Mesendoderm (in vitro differentiated cells): ENCODE measurements around the gene ACVR1C. TPM values are rescaled to one million over a fixed set of nuclear protein-coding genes. Genes with fewer than 3 reads are reported as not detected.

Source experiments
- DNase-seq: peaks from one replicate; pipeline ENCODE4 v3.0.0; 2013
- H2AK5ac ChIP-seq: 2 replicates; pipeline ENCODE4 v1.6.1; 2013; ENCODE audit warnings: low read length, inconsistent platforms
- H2BK120ac ChIP-seq: 2 replicates; pipeline ENCODE4 v1.6.1; 2013; ENCODE audit warnings: low read depth, mild to moderate bottlenecking, low read length, moderate library complexity, mixed read lengths
- H2BK15ac ChIP-seq: replicated peaks from 2 replicates; pipeline ENCODE4 v1.6.1; 2013; ENCODE audit warnings: low read depth, mild to moderate bottlenecking, moderate library complexity
- H2BK5ac ChIP-seq: 2 replicates; pipeline ENCODE4 v1.6.1; 2013; ENCODE audit warnings: low read length, inconsistent platforms
- H3K18ac ChIP-seq: 2 replicates; pipeline ENCODE4 v1.6.1; 2013; ENCODE audit warnings: mild to moderate bottlenecking, low read length, mixed read lengths
- H3K23ac ChIP-seq: one replicate; pipeline ENCODE4 v1.6.1; 2013; ENCODE audit warnings: low read length
- H3K27ac ChIP-seq: 2 replicates; pipeline ENCODE4 v1.5.1; 2013; ENCODE audit warnings: low read depth, mild to moderate bottlenecking, inconsistent platforms, low read length, moderate library complexity
- H3K27me3 ChIP-seq: 2 replicates; pipeline ENCODE4 v1.6.1; 2013; ENCODE audit warnings: low read length, control low read depth, mild to moderate bottlenecking, inconsistent platforms; ENCODE audit not compliant: insufficient read depth, poor library complexity
- H3K36me3 ChIP-seq: 2 replicates; pipeline ENCODE4 v1.6.1; 2013; ENCODE audit warnings: low read length, inconsistent platforms; ENCODE audit not compliant: control insufficient read depth, insufficient read depth
- H3K4ac ChIP-seq: one replicate; pipeline ENCODE4 v1.6.1; 2013; ENCODE audit warnings: low read depth, mild to moderate bottlenecking, low read length, moderate library complexity
- H3K4me1 ChIP-seq: 2 replicates; pipeline ENCODE4 v1.6.1; 2013; ENCODE audit warnings: low read depth, low read length, inconsistent platforms; ENCODE audit not compliant: control insufficient read depth
- H3K4me2 ChIP-seq: 2 replicates; pipeline ENCODE4 v1.6.1; 2013; ENCODE audit warnings: low read length
- H3K4me3 ChIP-seq: 2 replicates; pipeline ENCODE4 v1.5.1; 2013; ENCODE audit warnings: mild to moderate bottlenecking, low read length
- H3K56ac ChIP-seq: one replicate; pipeline ENCODE4 v1.6.1; 2013; ENCODE audit warnings: low read length
- H3K79me1 ChIP-seq: 2 replicates; pipeline ENCODE4 v1.6.1; 2013; ENCODE audit warnings: low read length, inconsistent platforms
- H3K79me2 ChIP-seq: 2 replicates; pipeline ENCODE4 v1.6.1; 2013; ENCODE audit warnings: mild to moderate bottlenecking, low read length; ENCODE audit not compliant: control insufficient read depth, insufficient read depth
- H3K9ac ChIP-seq: 2 replicates; pipeline ENCODE4 v1.6.1; 2013; ENCODE audit warnings: low read length, inconsistent platforms
- H4K5ac ChIP-seq: one replicate; pipeline ENCODE4 v1.6.1; 2013; ENCODE audit warnings: low read length
- H4K8ac ChIP-seq: one replicate; pipeline ENCODE4 v1.6.1; 2013; ENCODE audit warnings: low read depth, mild to moderate bottlenecking, control low read depth, low read length, moderate library complexity
- WGBS: extraction: QIAGEN DNeasy Blood & Tissue Kit; methylation state at CpG from one replicate; pipeline ENCODE4 v1.1.7; 2013; ENCODE audit warnings: low lambda C conversion rate, missing lambda C conversion rate; ENCODE audit not compliant: insufficient coverage; ENCODE audit errors: extremely low coverage; 5-methylcytosine and 5-hydroxymethylcytosine counted together
- polyA plus RNA-seq, 2 experiments: library from polyadenylated mRNA; stranded (reverse); fragments of 200-250 nt; gene quantifications; one replicate each; pipeline ENCODE4 v1.2.3, GENCODE V29; 2013

ACVR1C gene
- polyA plus RNA-seq (2013, experiment 1 of 2), result 0.31 TPM
- polyA plus RNA-seq (2013, experiment 2 of 2), result 0.22 TPM

DNA sequence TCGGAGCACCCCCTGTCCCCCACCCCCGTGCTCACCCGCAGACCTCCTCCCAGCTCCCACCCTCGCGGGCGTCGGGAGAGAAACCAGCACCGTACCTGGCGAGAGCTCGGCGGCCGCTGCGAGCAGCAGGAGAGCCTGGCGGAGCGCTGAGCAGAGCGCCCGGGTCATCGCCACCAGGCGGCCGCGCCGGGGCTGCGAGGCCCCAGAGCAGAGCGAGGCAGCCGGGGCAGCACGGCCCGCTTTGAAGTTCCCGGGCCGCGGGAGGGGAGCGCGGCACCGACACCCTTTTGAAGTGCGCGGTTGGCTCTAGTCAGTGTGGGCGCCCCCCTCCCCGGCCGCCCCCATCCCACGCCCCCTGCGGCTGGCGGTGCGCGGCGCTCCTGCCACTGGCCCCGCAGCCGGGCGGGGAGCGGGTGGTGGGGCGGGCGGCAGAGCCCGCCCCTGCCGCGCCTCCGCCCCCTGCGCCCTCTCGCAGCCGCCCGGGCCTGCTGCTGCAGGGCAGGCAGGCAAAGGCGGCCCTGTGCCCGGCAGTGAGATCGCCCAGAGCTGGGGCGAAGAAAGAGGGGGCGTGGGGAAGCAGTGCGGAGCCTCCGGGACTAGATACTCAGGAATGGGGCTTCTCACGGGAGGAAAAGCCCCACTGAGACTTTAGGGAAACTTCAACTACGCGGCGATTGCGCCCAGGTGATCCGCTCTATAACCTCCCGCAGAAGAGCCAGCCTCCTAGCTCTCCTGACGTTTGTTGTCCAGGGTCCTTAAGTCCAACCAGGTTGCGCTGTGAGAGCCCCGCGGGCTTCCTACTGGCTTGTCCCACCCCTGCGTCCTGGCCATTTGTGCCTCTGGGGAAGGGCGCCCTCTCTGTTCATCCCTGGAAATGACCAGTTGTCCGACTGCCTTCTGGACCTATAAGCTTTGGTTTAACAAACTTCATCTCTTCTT lies at the start of gene ACVR1C:
ACVR1C (minus strand) TSS at position 388 of the 939 bp plus-strand sequence; CDS start at position 168, 220 bp downstream.
- Histone ChIP-seq H4K5ac (no peak within 1 kb of the TSS), H3K23ac (no peak within 1 kb of the TSS), H3K9ac (peak within 1 kb of the TSS; percentile 44), H2AK5ac (no peak within 1 kb of the TSS), H3K18ac (no peak within 1 kb of the TSS), H2BK120ac (no peak within 1 kb of the TSS), H3K27me3 (peaks cover 11% of the 10 kb centered on the region), H3K27ac (no peak within 1 kb of the TSS), H3K36me3 (no peaks in the 10 kb centered on the region), H3K4me3 (peak within 1 kb of the TSS; percentile 36), H3K56ac (peak within 1 kb of the TSS; percentile 56), H3K79me1 (no peaks in the 10 kb centered on the region), H3K4me1 (no peaks in the 10 kb centered on the region), H3K4me2 (peak within 1 kb of the TSS; percentile 67), H3K4ac (no peak within 1 kb of the TSS), H2BK15ac (no peak within 1 kb of the TSS), H2BK5ac (no peak within 1 kb of the TSS), H3K79me2 (no peaks in the 10 kb centered on the region), H4K8ac (no peak within 1 kb of the TSS)
- DNase-seq, result peak; percentile 96
- WGBS, result no CpG with 5 or more reads among the region's 79 CpGs

DNA sequence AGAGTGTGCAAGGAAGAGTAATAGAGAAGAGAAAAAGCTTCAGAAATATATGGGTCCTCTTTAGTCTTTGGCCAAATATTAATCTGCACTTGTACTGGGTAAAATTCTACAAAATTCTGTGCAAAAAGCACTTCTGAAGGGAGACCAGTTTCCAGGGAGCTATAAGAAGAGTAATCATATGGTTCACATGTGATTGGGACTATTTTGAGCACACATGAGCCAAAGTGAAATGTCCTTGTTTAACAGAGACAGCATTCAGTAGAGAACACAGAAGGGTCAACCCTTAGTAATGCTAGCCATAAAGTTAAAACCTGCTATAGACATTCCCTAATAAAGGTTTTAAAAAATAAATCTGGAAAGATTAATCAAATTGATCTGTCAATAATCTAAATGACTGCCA lies 49.3 kb upstream of the ACVR1C start:
- Histone ChIP-seq H3K4ac (no peak overlapping the region), H3K27me3 (no peaks in the 10 kb centered on the region), H2BK15ac (no peak overlapping the region), H3K79me1 (no peaks in the 10 kb centered on the region), H3K23ac (no peak overlapping the region), H4K5ac (no peak overlapping the region), H3K4me3 (no peak overlapping the region), H3K4me1 (no peaks in the 10 kb centered on the region), H3K56ac (no peak overlapping the region), H2BK5ac (no peak overlapping the region), H3K18ac (no peak overlapping the region), H4K8ac (no peak overlapping the region), H3K27ac (no peak overlapping the region), H2AK5ac (no peak overlapping the region), H3K9ac (no peak overlapping the region), H3K4me2 (no peak overlapping the region), H2BK120ac (no peak overlapping the region), H3K36me3 (no peaks in the 10 kb centered on the region), H3K79me2 (no peaks in the 10 kb centered on the region)
- no peak for DNase-seq

DNA sequence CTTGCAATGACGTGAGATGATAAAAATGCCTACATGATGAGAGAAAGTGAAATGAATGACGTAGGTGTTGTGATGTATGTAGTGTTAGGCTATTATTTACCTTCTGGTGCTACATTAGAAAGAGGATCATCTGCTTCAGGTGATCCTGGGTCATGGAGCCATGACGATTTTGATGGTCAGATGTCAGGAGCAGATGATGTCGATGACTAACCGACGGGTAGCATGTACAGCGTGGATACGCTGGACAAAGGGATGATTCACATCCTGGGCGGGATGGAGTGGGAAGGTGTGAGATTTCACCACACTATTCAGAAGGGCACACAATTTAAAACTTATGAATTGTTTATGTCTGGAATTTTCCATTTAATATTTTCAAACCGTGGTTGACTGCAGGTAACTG lies 43.5 kb upstream of the ACVR1C start:
- H2BK120ac ChIP-seq, result no peak overlapping the region
- H3K4me1 ChIP-seq, result no peaks in the 10 kb centered on the region
- no peak overlapping the region for H3K9ac ChIP-seq
- H3K27me3 ChIP-seq, result no peaks in the 10 kb centered on the region
- WGBS, result 100% methylated on average over 1 of the region's 10 CpGs
- no peak overlapping the region for H3K23ac ChIP-seq
- DNase-seq, result no peak
- no peak overlapping the region for H3K27ac ChIP-seq
- no peaks in the 10 kb centered on the region for H3K79me1 ChIP-seq
- no peak overlapping the region for H3K4me3 ChIP-seq
- no peak overlapping the region for H3K18ac ChIP-seq
- no peak overlapping the region for H3K56ac ChIP-seq
- no peak overlapping the region for H4K8ac ChIP-seq
- no peak overlapping the region for H2BK5ac ChIP-seq
- no peak overlapping the region for H3K4me2 ChIP-seq
- H3K79me2 ChIP-seq, result no peaks in the 10 kb centered on the region
- H3K36me3 ChIP-seq, result no peaks in the 10 kb centered on the region
- no peak overlapping the region for H4K5ac ChIP-seq
- no peak overlapping the region for H2BK15ac ChIP-seq
- no peak overlapping the region for H3K4ac ChIP-seq
- no peak overlapping the region for H2AK5ac ChIP-seq

DNA sequence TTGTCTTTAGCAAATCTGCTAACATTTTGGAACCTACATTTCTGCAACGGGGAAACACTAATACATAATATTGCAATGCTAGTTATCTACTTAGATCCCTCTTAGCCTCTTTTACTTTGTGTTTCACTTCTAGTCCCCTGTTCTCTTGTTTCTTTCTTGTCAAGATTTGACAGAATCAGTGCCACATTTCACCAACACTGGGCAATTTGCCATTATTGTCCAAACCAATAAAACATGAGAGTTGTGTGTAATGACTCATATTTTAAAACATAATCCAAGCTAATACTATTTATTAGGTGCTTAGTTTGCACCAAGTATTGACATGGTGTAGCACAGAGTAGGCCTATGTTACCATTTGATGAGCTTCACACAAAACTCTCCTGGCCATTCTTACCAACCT lies 33.7 kb upstream of the ACVR1C start:
- Histone ChIP-seq H3K56ac (no peak overlapping the region), H3K9ac (no peak overlapping the region), H3K79me1 (no peaks in the 10 kb centered on the region), H3K79me2 (no peaks in the 10 kb centered on the region), H2AK5ac (no peak overlapping the region), H4K5ac (no peak overlapping the region), H3K27me3 (no peaks in the 10 kb centered on the region), H4K8ac (no peak overlapping the region), H2BK120ac (no peak overlapping the region), H3K4me2 (no peak overlapping the region), H3K4me3 (no peak overlapping the region), H2BK15ac (no peak overlapping the region), H2BK5ac (no peak overlapping the region), H3K36me3 (no peaks in the 10 kb centered on the region), H3K18ac (no peak overlapping the region), H3K23ac (no peak overlapping the region), H3K27ac (no peak overlapping the region), H3K4ac (no peak overlapping the region), H3K4me1 (no peaks in the 10 kb centered on the region)
- DNase-seq, result no peak
- WGBS, result no CpG with 5 or more reads among the region's 1 CpG

DNA sequence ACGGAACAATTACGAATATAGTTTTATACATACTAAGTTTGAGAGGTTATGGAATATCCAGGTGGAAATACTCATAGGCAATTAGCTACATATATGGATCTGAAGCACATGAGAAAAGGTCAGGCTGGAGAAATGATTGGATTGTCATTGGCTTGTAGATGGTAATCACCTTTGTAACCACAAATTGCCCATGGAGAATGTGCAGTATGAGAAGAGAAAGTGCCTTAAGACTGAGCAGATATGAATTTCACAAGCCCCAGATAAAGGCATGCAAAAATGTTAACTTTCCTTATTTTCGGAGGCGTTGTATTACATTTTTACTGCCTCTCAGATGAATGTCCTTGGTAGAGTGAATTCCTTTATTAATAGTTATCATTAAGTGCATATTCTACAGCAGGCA lies 33.1 kb upstream of the ACVR1C start:
- no peaks in the 10 kb centered on the region for H3K27me3 ChIP-seq
- no peak overlapping the region for H3K4ac ChIP-seq
- no peak overlapping the region for H2BK5ac ChIP-seq
- WGBS, result no CpG with 5 or more reads among the region's 4 CpGs
- H3K36me3 ChIP-seq, result no peaks in the 10 kb centered on the region
- H4K8ac ChIP-seq, result no peak overlapping the region
- H3K4me2 ChIP-seq, result no peak overlapping the region
- H3K79me1 ChIP-seq, result no peaks in the 10 kb centered on the region
- no peak overlapping the region for H3K27ac ChIP-seq
- no peak overlapping the region for H2AK5ac ChIP-seq
- no peak overlapping the region for H3K9ac ChIP-seq
- no peak overlapping the region for H3K56ac ChIP-seq
- no peak overlapping the region for H2BK15ac ChIP-seq
- DNase-seq, result no peak
- H2BK120ac ChIP-seq, result no peak overlapping the region
- H3K79me2 ChIP-seq, result no peaks in the 10 kb centered on the region
- H3K23ac ChIP-seq, result no peak overlapping the region
- no peak overlapping the region for H3K18ac ChIP-seq
- H3K4me1 ChIP-seq, result no peaks in the 10 kb centered on the region
- no peak overlapping the region for H3K4me3 ChIP-seq
- no peak overlapping the region for H4K5ac ChIP-seq
